Right lobe of liver (tissue), 6 donors: ENCODE results near the gene STRN4. TPM values are rescaled to one million over a fixed set of nuclear protein-coding genes. Genes with fewer than 3 reads are reported as not detected.

Experiments used
- ATAC-seq, 4 donors: fragments of 200-7000 bp; cut with Tn5 transposase; one replicate each; pipeline ENCODE4 v1.9.1; 2020; ENCODE audit warnings: mild to moderate bottlenecking in 4 of 4, moderate library complexity in 4 of 4
- DNase-seq, 3 donors: peaks; one replicate each; pipeline ENCODE4 v3.0.0-alpha.2; 2020
- H3K27ac ChIP-seq, 3 donors: fragments of 200-600 bp; one replicate each; pipeline ENCODE4 v1.8.0; 2022
- H3K27me3 ChIP-seq, 2 donors: fragments of 200-600 bp; one replicate each; pipeline ENCODE4 v1.8.0; 2022
- H3K36me3 ChIP-seq, 4 donors: fragments of 200-600 bp; sonication (generic) in 1 of 4; one replicate each; pipeline versions ENCODE4 v1.5.1 to v1.8.0; 2017 to 2022; ENCODE audit warnings: control low read depth in 1 of 4
- H3K4me1 ChIP-seq, 4 donors: fragments of 200-600 bp; sonication (generic) in 1 of 4; one replicate each; pipeline versions ENCODE4 v1.5.1 to v1.8.0; 2017 to 2022; ENCODE audit warnings: control low read depth in 1 of 4
- H3K4me3 ChIP-seq, 3 donors: fragments of 200-600 bp; one replicate each; pipeline ENCODE4 v1.8.0; 2022
- H3K9me3 ChIP-seq, 4 donors: fragments of 200-600 bp; sonication (generic) in 1 of 4; one replicate each; pipeline versions ENCODE4 v1.5.1 to v1.8.0; 2017 to 2022; ENCODE audit warnings: control low read depth in 1 of 4
- POLR2A ChIP-seq: fragments of 450-650 bp; IDR thresholded peaks from one replicate; pipeline ENCODE4 v1.6.1; 2017; ENCODE audit warnings: antibody characterized with exemption, mild to moderate bottlenecking
- WGBS: methylation state at CpG from one replicate; pipeline ENCODE4 v1.1.6; 2018; ENCODE audit warnings: low coverage, low lambda C conversion rate; ENCODE audit not compliant: insufficient coverage; ENCODE audit errors: missing lambda C conversion rate; 5-methylcytosine and 5-hydroxymethylcytosine counted together
- intact Hi-C, 2 donors: fragments of 100-400 bp; cut with DNase I; formaldehyde crosslinking; loops; one replicate each; pipeline versions ENCODE4 v1.11.2 to v1.14.1; 2022
- total RNA-seq, 6 experiments: library from RNA; depleted of rRNA in 2 of 6; stranded (reverse); fragments of >200 nt in 2 of 6; fragmentation: NEBNext Ultra II Directional in 3 of 6; extraction: Animal tissue kit (Norgen Biotek cat#: 25700) in 3 of 6; gene quantifications; one replicate each; pipeline versions ENCODE4 v1.1.0 to v1.2.4, GENCODE V29; 2016 to 2023
- TF ChIP-seq, protein P1 (sequence below), 4 donors: fragments of 200-600 bp in 3 of 4; fragments of 450-650 bp in 1 of 4; IDR thresholded peaks; one replicate each; pipeline versions ENCODE4 v1.5.1 to v1.8.0; 2016 to 2022; ENCODE audit warnings: antibody characterized with exemption in 4 of 4, mild to moderate bottlenecking in 2 of 4
- donor health status: DM: no; HTN: yes; CAD: no.
- donor health status: DM: no; HTN: no; CAD: no.
- donor health status: DM: no; HTN: no; CAD: no.
- donor health status: DM: no; HTN: yes; CAD: no.
- donor health status: DM: no; HTN: yes; CAD: no.

The STRN4 gene
- total RNA-seq, 6 experiments from 2014 or later: 16.9 to 28.1 (median 23.7) TPM

DNA sequence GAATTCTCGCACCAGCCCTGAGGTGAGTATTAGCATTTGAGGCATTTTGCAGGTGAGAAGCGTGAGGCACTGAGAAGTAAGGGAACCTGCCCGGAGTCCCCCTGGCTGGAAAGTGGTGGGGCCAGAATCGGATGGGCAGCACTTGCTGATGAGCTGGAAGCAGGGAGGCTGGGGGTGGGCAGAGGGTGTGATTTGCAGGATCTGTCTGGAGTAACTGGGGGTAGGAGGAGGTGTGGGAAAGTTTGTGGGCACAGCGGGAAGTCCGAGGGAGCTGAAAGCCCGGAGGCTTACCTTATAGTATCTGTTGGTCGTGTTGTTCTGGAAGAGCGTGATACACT, 49.4 kb downstream of the STRN4 start:
- ATAC-seq (no peak), DNase-seq (no peak)
- TF ChIP-seq, protein P1, sequence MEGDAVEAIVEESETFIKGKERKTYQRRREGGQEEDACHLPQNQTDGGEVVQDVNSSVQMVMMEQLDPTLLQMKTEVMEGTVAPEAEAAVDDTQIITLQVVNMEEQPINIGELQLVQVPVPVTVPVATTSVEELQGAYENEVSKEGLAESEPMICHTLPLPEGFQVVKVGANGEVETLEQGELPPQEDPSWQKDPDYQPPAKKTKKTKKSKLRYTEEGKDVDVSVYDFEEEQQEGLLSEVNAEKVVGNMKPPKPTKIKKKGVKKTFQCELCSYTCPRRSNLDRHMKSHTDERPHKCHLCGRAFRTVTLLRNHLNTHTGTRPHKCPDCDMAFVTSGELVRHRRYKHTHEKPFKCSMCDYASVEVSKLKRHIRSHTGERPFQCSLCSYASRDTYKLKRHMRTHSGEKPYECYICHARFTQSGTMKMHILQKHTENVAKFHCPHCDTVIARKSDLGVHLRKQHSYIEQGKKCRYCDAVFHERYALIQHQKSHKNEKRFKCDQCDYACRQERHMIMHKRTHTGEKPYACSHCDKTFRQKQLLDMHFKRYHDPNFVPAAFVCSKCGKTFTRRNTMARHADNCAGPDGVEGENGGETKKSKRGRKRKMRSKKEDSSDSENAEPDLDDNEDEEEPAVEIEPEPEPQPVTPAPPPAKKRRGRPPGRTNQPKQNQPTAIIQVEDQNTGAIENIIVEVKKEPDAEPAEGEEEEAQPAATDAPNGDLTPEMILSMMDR (IDR thresholded peaks at IDR 0.05): no peak
- TF ChIP-seq POLR2A: no peak
- Histone ChIP-seq H3K4me3 (no peak overlapping the region), H3K27ac (no peak overlapping the region), H3K9me3 (no peaks in the 10 kb centered on the region), H3K27me3 (no peaks in the 10 kb centered on the region), H3K36me3 (peaks cover 0 to 87% (median 40%) of the 10 kb centered on the region in 4 donors), H3K4me1 (no peaks in the 10 kb centered on the region)
- WGBS: 98% methylated on average over 5 of the region's 9 CpGs
- intact Hi-C loops: no loop called here

DNA sequence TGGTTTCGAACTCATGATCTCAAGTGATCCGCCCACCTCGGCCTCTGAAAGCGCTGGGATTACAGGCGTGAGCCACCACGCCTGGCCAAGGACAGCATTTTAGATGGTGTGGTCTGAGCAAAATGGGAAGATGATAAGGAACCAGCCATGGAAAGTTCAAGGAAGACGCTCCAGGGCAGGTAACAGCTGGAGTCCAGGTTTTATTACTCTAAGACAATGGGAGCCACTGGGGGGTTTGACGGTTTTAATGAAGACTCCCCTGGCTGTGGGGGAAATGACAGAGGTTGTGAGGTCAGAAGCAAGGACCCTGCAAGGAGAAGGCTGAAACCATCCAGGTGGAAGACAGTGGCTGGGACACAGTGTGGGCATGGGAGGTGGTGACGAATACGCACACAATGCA, 50.2 kb downstream of the STRN4 start:
- no peak for TF ChIP-seq POLR2A
- TF ChIP-seq, protein P1 (IDR thresholded peaks at IDR 0.05): no peak
- H3K9me3 ChIP-seq: no peaks in the 10 kb centered on the region
- no peak for DNase-seq
- H3K27me3 ChIP-seq: no peaks in the 10 kb centered on the region
- no peak for ATAC-seq
- peaks cover 0 to 87% (median 44%) of the 10 kb centered on the region in 4 donors for H3K36me3 ChIP-seq
- intact Hi-C loops: no loop called here
- H3K4me1 ChIP-seq: no peaks in the 10 kb centered on the region
- H3K4me3 ChIP-seq: no peak overlapping the region
- H3K27ac ChIP-seq: no peak overlapping the region
- 96% methylated on average over 9 of the region's 10 CpGs for WGBS

DNA sequence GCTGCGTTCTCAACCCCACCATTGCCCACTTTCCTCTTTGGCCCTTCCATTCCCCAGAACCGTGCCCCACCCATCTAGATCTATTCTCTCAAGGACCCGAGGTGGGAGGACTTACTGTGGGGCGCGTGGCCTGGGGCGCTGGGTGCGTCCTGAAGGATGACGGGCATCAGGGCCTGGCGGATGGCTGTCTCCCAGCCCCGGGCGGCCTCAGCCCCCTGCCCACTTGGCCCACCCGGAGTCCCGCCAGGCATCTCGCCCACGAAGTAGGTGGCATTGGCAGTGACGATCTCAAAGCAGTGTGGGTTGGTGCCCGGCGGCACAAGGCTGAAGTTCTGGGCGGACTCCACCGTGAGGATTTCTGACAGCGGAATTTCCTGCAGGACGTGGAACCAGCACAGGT, 52.5 kb downstream of the STRN4 start:
- ATAC-seq (no peak), DNase-seq (no peak)
- 100% methylated on average over 8 of the region's 22 CpGs for WGBS
- peaks cover 0 to 86% (median 45%) of the 10 kb centered on the region in 4 donors for H3K36me3 ChIP-seq
- no peak for TF ChIP-seq POLR2A
- TF ChIP-seq, protein P1 (IDR thresholded peaks at IDR 0.05): no peak
- no peaks in the 10 kb centered on the region for H3K4me1 ChIP-seq
- no peak overlapping the region for H3K27ac ChIP-seq
- intact Hi-C loops: no loop called here
- no peaks in the 10 kb centered on the region for H3K9me3 ChIP-seq
- no peaks in the 10 kb centered on the region for H3K27me3 ChIP-seq
- H3K4me3 ChIP-seq: no peak overlapping the region

DNA sequence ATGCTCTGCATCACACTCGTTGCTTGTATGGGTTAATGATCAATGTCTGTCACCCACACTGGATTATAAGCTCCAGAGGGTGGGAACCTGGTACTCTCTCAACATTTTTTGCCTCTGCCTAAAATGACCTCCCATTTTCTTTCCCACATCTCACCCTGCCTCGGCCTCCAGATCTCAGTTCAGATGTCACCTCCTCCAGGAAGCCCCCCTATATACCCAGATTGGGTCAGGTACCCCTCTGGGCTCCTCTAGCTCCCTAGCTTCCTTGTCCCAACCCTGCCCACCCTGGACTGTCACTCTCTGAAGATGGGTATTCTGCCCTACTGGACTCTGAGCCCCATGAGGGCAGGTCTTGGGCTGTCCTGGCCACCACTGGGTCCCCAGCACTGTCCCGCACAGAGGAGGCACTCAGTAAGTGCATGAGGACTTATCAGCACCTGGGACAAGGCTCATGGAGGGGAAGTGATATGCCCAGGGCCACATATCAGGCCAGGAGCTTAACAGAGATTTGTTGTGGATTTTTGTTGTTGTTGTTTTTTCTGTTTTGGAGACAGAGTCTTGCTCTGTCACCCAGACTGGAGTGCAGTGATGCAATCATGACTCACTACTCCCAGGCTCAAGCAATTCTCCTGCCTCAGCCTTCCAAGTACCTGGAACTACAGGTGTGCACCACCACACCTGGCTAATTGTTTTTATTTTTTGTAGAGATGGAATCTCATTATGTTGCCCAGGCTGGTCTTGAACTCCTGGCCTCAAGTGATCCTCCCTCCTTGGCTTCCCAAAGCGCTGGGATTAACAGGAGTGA, 53.1 kb downstream of the STRN4 start:
- Histone ChIP-seq H3K4me1 (no peaks in the 10 kb centered on the region), H3K4me3 (no peak overlapping the region), H3K9me3 (no peaks in the 10 kb centered on the region), H3K27me3 (no peaks in the 10 kb centered on the region), H3K27ac (no peak overlapping the region), H3K36me3 (peaks cover 0 to 88% (median 40%) of the 10 kb centered on the region in 4 donors)
- TF ChIP-seq, protein P1 (IDR thresholded peaks at IDR 0.05): no peak
- TF ChIP-seq POLR2A: no peak
- no peak for DNase-seq
- 94% methylated on average over 4 of the region's 4 CpGs for WGBS
- intact Hi-C loops: no loop called here
- ATAC-seq: no peak
